ENCODE results near the gene ATRNL1.
"Not testable (repeated sequence)": the region's sequence is repeated elsewhere in the genome, so short reads cannot be mapped to it uniquely, and the experiment has no call there.

Gene ATRNL1

DNA sequence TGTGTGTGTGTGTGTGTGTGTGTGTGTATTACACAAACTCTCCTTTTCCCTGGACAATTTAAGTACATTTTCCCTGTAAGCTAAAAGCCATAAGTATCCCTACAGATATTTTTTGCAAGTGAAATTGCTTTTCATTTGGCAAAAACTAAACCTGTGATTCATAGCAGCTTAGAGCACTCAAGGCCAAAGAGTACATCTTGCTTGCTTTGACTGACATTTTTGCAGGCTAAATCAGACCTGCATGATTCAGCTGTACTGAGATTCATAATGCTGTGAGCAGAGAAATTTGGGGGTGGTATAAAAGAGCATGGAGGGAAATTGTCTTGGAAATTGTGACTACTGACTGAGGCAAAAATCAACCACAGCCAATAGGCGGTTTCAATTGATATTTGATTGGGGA, 679.4 kb downstream of the ATRNL1 start:
- no peak for DNase-seq

- no peak for DNase-seq
These were observed 680.7 kb downstream of the ATRNL1 start for GRCh38 chr10:115773832-115774231.

GRCh38 chr10:115774721-115775120, 681.6 kb downstream of the ATRNL1 start:
- DNase-seq = no peak

GRCh38 chr10:115777646-115778045, 684.5 kb downstream of the ATRNL1 start:
- no peak for DNase-seq

- DNase-seq = no peak
These were observed 697.1 kb downstream of the ATRNL1 start for GRCh38 chr10:115790220-115790619.

- no peak for DNase-seq
These were observed 702.8 kb downstream of the ATRNL1 start for GRCh38 chr10:115795964-115796363.

DNA sequence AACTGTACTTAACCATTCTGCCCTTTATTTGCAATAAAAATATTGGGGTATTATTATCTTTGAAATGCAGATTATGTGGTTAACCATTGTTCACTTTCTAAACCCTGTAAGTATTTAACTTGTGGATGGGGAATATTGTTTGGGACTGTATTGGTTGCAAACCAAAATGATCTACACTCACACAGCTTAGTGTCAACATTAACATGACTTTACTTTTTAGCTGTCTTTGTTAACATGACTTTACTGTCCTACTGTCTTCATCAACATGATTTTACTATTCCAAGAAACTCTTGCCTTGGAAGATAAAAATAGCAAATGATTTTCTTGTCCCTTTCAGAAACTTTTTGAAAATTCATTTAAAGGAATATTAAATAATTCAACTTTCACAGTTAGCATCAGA, 708.3 kb downstream of the ATRNL1 start:
- no peak for DNase-seq

DNA sequence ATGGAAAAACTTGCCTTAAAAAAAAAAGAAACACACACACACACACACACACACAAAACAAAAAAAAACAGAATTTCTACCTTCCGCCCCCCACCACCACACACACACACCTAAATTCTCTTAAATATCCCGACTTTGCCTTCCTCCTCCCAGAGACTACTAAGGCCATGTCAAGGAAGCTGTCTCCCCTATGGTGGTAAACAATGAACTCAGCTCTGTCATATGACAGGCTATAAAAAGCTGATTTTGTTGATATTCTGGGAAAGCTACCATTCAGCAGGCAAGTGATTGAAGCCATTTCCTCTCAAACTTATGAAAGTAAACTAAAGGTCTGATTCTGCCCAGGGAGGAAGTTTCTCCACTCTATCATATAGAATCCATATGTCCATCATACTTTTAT, 708.8 kb downstream of the ATRNL1 start:
- no peak for DNase-seq

DNA sequence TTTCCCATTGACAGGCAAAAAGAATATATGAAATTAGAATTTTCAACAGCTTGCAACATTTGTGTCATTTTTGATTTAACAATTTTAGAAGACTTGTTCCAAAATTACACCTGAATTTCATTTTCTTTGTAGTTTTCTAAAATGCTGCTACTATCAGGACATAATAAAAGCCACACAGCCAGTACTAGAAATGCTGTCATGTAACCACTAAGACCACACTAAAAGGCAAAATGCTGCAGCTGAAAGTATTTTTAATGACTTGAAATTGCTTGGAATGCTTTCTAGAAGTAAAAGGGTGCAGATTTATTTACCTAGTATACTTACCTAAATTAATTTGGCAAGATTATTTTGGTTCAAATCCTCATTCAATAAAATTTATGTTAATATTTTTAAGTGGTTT, 709.7 kb downstream of the ATRNL1 start:
- no peak for DNase-seq

GRCh38 chr10:115814542-115814941, 721.4 kb downstream of the ATRNL1 start:
- DNase-seq = no peak

DNA sequence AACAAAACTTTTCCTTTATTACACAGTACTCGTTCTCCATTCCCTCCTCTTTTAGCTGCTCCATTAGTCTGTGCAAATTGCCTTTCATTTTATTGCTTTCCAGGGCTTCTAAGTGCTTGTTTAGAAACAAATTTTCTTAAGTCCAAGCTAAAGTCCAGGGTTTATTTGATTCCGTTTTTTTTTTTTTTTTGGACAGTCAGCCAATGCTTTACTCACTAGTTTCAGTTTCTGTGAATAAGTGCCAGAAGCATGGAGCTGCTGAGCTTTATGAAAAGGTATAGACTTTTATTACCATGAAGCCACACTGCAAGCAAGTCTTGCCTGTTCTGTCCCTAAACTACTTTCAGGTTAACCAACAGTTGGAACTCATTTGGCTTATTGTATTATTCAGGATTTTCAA, 724.8 kb downstream of the ATRNL1 start:
- DNase-seq = no peak

DNA sequence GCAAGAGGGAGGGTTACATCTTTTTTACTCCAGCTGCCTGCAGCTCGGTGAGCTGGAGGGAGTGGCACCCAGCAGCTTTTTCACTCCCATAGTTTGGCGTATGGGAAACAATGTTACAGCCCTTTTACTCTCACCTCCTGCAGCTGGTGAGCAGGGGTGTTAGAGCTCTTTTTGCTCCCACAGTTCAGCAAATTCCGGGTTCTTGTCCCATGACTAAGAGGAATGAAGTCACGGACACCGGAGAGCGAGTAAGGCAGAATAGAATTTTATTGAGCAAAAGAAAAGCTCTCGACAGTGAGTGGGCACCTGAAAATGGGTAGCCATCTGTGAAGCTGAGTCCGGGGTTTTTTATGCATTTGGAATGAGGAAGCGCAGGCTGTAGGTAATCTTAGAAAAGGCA, 733.2 kb downstream of the ATRNL1 start:
- no peak for DNase-seq

- DNase-seq = no peak
These were observed 734.3 kb downstream of the ATRNL1 start for GRCh38 chr10:115827231-115828009.

DNA sequence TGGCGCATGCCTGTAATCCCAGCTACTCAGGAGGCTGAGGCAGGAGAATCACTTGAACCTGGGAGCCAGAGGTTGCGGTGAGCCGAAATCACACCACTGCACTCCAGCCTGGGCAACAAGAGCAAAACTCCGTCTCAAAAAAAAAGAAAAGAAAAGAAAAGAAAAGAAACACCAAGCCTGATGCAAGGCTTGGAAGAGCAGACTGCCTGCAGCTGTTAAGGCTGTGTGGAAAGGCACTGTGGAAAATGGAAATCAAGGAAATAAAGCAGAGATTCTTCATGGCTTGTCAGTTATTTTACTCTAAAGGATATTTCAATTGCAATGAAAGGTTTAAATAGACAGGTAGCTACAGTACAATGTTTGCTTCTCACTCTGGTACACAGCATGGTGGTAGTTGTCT, 735.0 kb downstream of the ATRNL1 start:
- DNase-seq = not testable (repeated sequence)

DNA sequence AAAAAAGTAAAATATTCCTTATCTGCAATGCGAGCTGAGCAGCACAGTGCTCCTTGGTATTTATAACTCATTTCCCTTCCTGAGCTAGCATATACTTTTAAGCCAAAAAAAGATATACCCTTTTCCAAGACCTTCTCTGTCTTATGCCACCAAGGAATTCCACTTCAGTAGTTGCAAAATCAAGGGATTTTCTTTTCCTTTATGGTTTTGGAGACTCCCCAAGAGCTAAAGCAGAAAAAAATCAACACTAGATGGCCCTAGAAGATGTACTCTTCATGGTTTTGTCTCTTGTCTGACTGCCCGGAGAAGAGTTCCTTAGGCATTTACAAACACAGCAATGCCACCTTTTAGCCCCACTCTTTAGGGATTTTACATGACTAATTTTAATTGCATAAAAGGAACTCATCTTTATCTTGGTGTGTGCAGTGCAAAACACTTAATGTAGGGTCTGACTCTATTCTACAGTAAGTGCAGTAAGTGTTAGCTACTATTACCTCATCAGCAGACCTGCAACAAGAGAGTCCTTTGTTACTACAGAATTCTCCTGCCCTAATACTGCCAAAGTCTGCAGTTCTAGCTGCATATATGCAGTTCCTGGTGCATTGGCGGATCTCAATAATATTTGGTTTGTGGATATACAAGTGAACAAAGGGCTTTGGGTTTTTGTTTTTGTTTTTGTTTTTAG, 736.5 kb downstream of the ATRNL1 start:
- DNase-seq = no peak

GRCh38 chr10:115830265-115830970, 737.3 kb downstream of the ATRNL1 start:
- DNase-seq = no peak

- DNase-seq = no peak
These were observed 737.9 kb downstream of the ATRNL1 start for GRCh38 chr10:115831016-115831415.

DNA sequence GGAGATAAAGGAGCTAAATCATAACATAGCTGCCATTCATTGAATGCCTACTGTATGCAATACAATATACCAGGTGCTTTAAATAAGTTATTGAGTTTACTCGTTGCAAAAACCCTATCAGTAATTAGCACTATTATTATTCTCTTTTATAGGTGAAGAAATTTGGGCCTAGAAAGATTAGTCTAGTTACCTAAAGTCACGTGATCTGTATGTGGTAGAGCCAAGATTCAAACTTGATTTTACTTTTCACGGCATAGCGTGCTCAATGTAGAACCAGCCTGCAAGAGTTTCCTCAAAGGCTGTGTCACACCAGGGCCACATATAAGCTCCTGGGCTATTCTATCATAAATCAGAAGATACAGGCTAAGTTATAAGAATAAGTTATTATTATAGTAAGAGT, 740.0 kb downstream of the ATRNL1 start:
- DNase-seq = no peak

GRCh38 chr10:115844591-115844990, 751.4 kb downstream of the ATRNL1 start:
- no peak for DNase-seq

DNA sequence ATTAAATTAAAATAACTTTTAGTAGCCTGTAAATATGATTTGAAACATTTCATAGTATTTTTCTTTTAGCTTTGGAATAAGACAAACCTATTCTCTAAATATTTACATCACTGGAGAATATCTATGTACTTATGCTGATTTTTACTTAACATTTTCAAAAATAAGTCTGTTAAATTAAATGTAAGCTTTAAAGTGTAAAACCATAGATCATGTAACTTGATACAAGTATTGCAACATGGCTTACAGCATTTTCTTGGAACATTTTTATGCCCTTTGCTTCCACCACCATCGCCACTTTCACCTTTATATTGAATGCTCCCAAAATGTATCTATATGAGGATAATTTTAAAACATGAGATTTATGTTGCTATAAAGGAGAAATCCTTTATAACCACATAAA, 752.8 kb downstream of the ATRNL1 start:
- DNase-seq = no peak

DNA sequence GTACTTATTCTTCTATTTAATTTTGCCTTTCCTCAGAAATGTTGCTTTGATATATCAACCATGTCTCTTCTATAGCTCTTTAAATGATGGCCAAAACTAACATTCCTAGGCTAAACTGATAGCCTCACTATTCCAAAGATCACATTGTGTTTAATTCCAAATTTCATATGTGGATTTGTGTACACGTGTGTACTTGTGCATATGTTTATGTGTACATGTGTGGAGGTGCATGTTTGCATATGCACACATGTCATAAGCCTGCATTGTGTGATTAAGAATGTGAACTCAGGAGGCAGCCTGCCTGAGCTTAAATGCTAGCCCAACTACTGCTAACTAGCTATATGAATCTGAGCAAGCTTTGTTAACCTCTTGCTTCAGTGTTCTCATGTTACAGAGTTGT, 753.4 kb downstream of the ATRNL1 start:
- DNase-seq = no peak

- no peak for DNase-seq
These were observed 756.0 kb downstream of the ATRNL1 start for GRCh38 chr10:115849197-115849596.

DNA sequence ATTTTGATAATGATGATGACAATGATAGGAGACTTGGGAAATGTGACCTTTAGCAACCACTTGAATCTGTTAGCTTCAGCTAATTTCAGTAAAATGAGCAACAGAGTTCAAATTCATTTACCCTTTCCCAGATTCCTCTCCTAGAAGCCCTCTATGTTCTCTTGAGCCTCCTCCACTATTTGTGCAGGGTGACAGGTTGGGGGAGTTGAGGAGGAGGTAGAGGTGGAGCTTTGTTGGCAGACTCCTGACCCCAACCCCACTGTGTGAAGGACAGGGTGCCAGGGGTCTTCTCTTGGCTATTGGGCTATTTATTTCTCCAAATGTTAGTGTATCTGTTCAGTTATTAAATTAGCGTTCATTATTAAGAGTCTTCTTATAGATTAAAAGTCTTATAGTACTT, 757.5 kb downstream of the ATRNL1 start:
- DNase-seq = no peak

DNA sequence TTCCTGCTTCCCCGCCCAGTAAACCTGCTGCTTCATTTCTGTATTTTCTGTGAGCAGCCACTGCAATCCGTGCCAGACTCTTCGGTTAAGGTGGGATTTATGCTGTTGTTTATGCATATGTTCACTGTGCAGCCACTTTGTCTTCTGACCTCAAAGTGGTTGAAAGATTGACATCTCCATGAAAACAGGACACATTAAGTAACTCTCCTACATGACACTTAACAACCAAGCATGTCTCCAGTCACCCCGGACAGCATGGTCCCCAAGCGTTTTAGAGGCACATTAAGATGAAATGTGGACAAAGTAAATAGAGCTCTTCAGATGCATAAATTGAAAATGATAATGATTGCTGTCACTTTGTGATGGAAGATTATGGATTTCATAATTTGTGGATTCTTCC, 758.5 kb downstream of the ATRNL1 start:
- DNase-seq = no peak

Data from activated CD4-positive, alpha-beta T cell treated with anti-CD3 and anti-CD28 coated beads, Interleukin-2, amount 50 U/mL, for 48 hours (primary cell).